ENCODE data around the gene DCC. TPM values are rescaled to one million over a fixed set of nuclear protein-coding genes. Genes with fewer than 3 reads are reported as not detected.

The DCC gene
- total and polyA plus RNA-seq, 2 of the 8 experiments (the other 6 are each of a cell fraction or from before 2014, with no cell fraction given): 0.14 to 1.4 TPM

- no peak overlapping the region for H3K23ac ChIP-seq (ENCODE audit: insufficient read length)
- H3K4me3 ChIP-seq (ENCODE audit: extremely low read depth in 1 of 4, insufficient read depth in 2 of 4, low read depth in 3 of 4, low read length in 4 of 4): no peak overlapping the region
- H2AFZ ChIP-seq (ENCODE audit: low read length): no peak overlapping the region
- no peaks in the 10 kb centered on the region for H3K36me3 ChIP-seq (ENCODE audit: control insufficient read depth in 2 of 4, insufficient read depth in 4 of 4, low read length in 3 of 4)
- WGBS, 2 experiments (ENCODE audit: extremely low coverage in 1 of 2, insufficient coverage in 1 of 2, insufficient read length in 1 of 2, insufficient replicate concordance in 2 of 2, low coverage in 1 of 2, low lambda C conversion rate in 2 of 2, missing lambda C conversion rate in 1 of 2): 86% methylated on average over 5 of the region's 5 CpGs; no CpG with 5 or more reads in 1 of the 2 experiments
- ChIA-PET POLR2A (ENCODE audit: partially characterized antibody) (no interaction called here), CTCF (ENCODE audit: partially characterized antibody) (interaction anchor here (0.9 kb wide), 1 partner anchor 599 kb away, joined by 3 read pairs; no protein-coding TSS in a partner anchor)
- no peaks in the 10 kb centered on the region for H3K9me3 ChIP-seq (ENCODE audit: insufficient read depth in 2 of 2, low read depth in 1 of 2, low read length in 1 of 2)
- no peak overlapping the region for H4K5ac ChIP-seq (ENCODE audit: insufficient read length, low read depth, low read length)
- no peak overlapping the region for H3K4ac ChIP-seq (replicated peaks; ENCODE audit: insufficient read length, low read depth, low read length)
- no peaks in the 10 kb centered on the region; a peak in 1 of 7 replicates for H3K4me1 ChIP-seq (replicated peaks in 1 of 4; ENCODE audit: control insufficient read depth in 3 of 4, insufficient read depth in 4 of 4, low read length in 3 of 4)
- no peaks in the 10 kb centered on the region for H4K20me1 ChIP-seq (replicated peaks in 1 of 2; ENCODE audit: control insufficient read depth in 1 of 2, insufficient read depth in 2 of 2, low read length in 2 of 2)
- H3K9ac ChIP-seq (replicated peaks in 1 of 4; ENCODE audit: extremely low read depth in 1 of 4, low read depth in 3 of 4, low read length in 3 of 4): no peak overlapping the region
- H2BK120ac ChIP-seq (replicated peaks; ENCODE audit: low read depth, low read length): no peak overlapping the region
- H4K91ac ChIP-seq (replicated peaks; ENCODE audit: insufficient read length, low read length): no peak overlapping the region
- no peak overlapping the region for H3K4me2 ChIP-seq (ENCODE audit: insufficient read depth in 1 of 2, low read depth in 2 of 2, low read length in 2 of 2)
- H2BK15ac ChIP-seq (ENCODE audit: low read length): no peak overlapping the region
- no peak overlapping the region for H2BK20ac ChIP-seq (ENCODE audit: low read length)
- no peaks in the 10 kb centered on the region for H3K79me1 ChIP-seq (ENCODE audit: low read depth, low read length)
- H4K8ac ChIP-seq (ENCODE audit: extremely low read depth, insufficient read depth, low read length): no peak overlapping the region
- H3K23me2 ChIP-seq (ENCODE audit: low read depth, low read length): no peaks in the 10 kb centered on the region
- no peak for FAIRE-seq
- H3K14ac ChIP-seq (ENCODE audit: insufficient read length): no peak overlapping the region
- H3K79me2 ChIP-seq (ENCODE audit: control insufficient read depth in 1 of 2, insufficient read depth in 2 of 2, low read length in 2 of 2): no peaks in the 10 kb centered on the region
- no peaks in the 10 kb centered on the region for H3K27me3 ChIP-seq (replicated peaks in 1 of 4; ENCODE audit: control insufficient read depth in 3 of 4, extremely low read depth in 1 of 4, insufficient read depth in 3 of 4, low read length in 3 of 4)
- no peak overlapping the region for H2AK5ac ChIP-seq (ENCODE audit: low read depth, low read length)
- no peak overlapping the region for H3K27ac ChIP-seq (ENCODE audit: low read depth, low read length)
- H3K56ac ChIP-seq (replicated peaks; ENCODE audit: insufficient read length, low read depth, low read length): no peak overlapping the region
- DNase-seq (ENCODE audit: low read depth in 1 of 2, low spot score in 2 of 2): no peak
- H3K18ac ChIP-seq (ENCODE audit: extremely low read depth, low read length): no peak overlapping the region
- H2BK12ac ChIP-seq (ENCODE audit: low read depth, low read length): no peak overlapping the region
- H2BK5ac ChIP-seq (ENCODE audit: low read depth, low read length): no peak overlapping the region
- TF ChIP-seq RBBP5 (IDR thresholded peaks at IDR 0.05; ENCODE audit: borderline replicate concordance, low read depth, low read length): no peak
- TF ChIP-seq CHD1 (IDR thresholded peaks at IDR 0.05; ENCODE audit: low read depth, low read length): no peak
- TF ChIP-seq POLR2A (IDR thresholded peaks at IDR 0.05; ENCODE audit: control extremely low read depth in 1 of 2, low read depth in 2 of 2, low read length in 2 of 2): no peak
- no peak for TF ChIP-seq ATF3 (IDR thresholded peaks at IDR 0.05; ENCODE audit: insufficient read depth, low read depth, low read length)
- TF ChIP-seq CREB1 (IDR thresholded peaks at IDR 0.05): no peak
- no peak for TF ChIP-seq SIN3A (conservative IDR thresholded peaks at IDR 0.05 in 1 of 2, IDR thresholded peaks at IDR 0.05 in 1 of 2; ENCODE audit: low read depth in 1 of 2, low read length in 2 of 2)
- no peak for TF ChIP-seq BACH1 (IDR thresholded peaks at IDR 0.05; ENCODE audit: low read length)
- TF ChIP-seq KDM4A (IDR thresholded peaks at IDR 0.05; ENCODE audit: low read depth, low read length, severe bottlenecking): no peak
- TF ChIP-seq JUN (IDR thresholded peaks at IDR 0.05; ENCODE audit: low read depth, low read length): no peak
- TF ChIP-seq EP300 (IDR thresholded peaks at IDR 0.05; ENCODE audit: borderline replicate concordance in 1 of 2, low read depth in 2 of 2, low read length in 2 of 2): no peak
- no peak for TF ChIP-seq TAF7 (optimal IDR thresholded peaks at IDR 0.05; ENCODE audit: borderline replicate concordance, low read depth, low read length)
- no peak for TF ChIP-seq JUND (IDR thresholded peaks at IDR 0.05; ENCODE audit: low read length)
- TF ChIP-seq RAD21 (IDR thresholded peaks at IDR 0.05 in 1 of 2, conservative IDR thresholded peaks at IDR 0.05 in 1 of 2; ENCODE audit: low read depth in 2 of 2, low read length in 2 of 2): no peak
- TF ChIP-seq GABPA (IDR thresholded peaks at IDR 0.05; ENCODE audit: borderline replicate concordance, insufficient read depth, low read length): no peak
These were observed 441.1 kb downstream of the DCC start for GRCh38 chr18:52781113-52781512.

All from H1 (cell line).